Fibroblast of the conjunctiva (primary cell): ENCODE results near the gene DNAJC5.

Experiments used
- DNase-seq: peaks from one replicate; pipeline ENCODE4 v3.0.0-alpha.2; 2010; ENCODE audit warnings: low read depth

The DNAJC5 gene

DNA sequence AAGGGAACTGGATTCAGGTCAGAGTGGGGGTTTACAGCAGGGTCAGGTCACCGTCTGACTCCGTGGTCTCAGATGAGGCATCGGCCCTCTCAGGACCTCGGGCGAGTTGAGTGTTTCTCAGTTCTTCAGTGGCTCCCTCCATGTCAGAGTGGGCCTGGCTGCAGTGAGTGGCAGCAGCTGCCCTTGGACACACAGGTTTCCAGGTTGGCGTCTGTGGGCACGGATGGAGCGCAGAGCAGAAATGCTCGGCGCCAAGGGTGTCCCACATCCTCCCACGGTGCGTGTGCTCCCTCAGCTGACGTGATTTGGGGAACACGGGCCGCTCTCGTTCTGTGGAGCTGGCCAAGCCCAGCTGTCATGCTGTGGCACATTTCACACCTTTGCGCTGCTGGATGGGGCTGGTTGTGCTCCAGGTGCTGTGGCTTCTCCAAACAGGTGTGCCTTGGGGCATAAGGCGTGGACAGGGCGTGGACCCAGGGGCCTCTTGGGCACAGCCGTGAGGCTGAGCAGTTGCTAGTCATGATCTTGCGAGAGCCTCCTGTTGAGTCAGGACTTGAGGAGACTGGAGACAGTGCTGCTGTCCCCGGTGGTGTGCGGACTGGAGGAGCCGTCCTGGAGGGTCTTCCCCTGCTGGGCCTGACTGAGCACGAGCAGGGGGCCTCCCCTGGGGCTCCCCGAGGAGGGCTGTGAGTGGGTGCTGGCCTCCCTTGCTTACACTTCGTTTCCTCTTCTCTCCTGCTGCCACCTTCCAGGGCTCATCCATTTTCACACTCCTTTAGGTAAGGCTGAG is 9.5 kb upstream of the DNAJC5 start:
- no peak for DNase-seq

- DNase-seq = no peak
Observed at GRCh38 chr20:63886054-63886419, 8.9 kb upstream of the DNAJC5 start.

DNA sequence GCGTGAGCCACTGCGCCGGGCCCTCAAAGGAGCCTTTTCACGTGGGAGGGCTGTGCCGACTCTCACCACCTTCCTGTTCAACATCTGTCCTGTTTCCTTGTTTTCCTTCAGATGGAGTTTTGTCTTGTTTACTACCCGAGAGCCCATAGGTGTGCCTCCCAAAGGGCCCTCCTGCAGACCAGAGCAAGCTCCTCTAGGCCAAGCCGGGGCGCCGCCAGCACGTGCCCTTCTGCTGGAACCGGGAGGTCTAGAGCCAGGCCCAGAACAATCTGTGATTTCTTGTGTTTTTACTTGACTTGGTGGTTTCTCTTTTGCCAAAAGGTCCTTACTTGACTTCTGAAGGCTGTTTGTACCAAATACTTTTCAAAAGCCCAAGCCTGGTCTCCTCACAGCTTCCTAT is 8.0 kb upstream of the DNAJC5 start:
- DNase-seq = no peak

DNA sequence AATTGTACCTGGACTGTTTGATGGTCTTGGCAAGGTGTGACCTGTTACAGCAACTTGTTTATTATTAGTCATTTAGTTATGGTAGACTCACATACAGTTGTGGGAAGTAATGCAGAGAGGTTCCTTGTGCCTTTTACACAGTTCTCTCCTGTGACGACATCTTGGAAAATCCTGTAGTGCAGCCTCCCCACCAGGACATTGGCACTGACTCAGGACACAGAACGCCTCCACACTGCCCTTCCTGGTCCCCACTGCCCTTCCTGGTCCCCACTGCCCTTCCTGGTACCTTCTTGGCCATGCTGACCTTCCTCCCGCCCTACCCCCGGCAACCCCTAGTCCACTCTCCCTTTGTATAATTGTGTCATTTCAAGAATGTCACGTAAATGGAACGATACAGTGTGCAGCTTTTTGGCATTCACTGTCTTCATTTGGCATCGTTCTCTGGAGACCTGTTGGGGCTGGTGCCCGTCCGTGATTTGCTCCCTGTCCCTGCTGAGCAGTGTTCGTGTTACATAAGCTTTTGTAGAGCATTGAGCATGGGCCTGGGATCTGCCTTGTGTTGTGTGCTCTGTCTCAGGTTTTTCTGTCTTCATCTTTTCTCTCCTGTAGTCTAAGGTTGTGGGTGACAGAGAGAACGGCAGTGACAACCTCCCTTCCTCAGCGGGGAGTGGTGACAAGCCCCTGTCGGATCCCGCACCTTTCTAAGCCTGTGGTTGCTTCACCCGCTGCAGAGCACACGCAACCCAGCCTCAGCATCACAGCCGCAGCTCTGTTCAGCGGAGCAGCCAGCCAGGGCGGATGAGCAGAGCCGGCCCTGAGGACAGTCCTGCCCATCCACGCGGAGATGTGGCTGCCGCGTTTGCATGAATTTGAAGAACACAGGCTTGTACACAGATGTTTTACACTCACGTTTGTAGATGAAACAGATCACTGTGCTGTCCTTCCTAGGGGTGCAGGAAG is 5.4 kb upstream of the DNAJC5 start:
- DNase-seq = no peak

GRCh38 chr20:63890201-63890576 is 4.7 kb upstream of the DNAJC5 start:
- no peak for DNase-seq

DNA sequence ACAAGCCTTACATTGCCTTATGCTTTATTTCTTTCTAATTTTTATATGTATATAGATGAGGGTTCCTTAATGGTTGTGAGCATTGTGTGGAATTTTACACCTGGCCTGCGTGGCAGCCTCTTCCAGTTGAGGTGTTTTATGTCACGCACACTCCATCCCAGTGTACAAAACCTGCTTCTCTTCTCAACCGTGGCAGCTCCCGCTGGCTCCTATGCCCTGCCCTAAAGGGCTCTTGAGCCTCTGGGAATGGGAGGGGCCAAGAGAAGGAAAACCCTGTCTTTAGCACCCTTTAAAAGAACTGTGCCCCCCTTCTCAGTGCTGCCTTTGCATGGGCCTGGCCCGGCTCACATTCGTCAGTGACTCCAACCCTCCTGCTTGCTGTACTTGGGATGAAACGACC is 4.3 kb upstream of the DNAJC5 start:
- DNase-seq = no peak

DNA sequence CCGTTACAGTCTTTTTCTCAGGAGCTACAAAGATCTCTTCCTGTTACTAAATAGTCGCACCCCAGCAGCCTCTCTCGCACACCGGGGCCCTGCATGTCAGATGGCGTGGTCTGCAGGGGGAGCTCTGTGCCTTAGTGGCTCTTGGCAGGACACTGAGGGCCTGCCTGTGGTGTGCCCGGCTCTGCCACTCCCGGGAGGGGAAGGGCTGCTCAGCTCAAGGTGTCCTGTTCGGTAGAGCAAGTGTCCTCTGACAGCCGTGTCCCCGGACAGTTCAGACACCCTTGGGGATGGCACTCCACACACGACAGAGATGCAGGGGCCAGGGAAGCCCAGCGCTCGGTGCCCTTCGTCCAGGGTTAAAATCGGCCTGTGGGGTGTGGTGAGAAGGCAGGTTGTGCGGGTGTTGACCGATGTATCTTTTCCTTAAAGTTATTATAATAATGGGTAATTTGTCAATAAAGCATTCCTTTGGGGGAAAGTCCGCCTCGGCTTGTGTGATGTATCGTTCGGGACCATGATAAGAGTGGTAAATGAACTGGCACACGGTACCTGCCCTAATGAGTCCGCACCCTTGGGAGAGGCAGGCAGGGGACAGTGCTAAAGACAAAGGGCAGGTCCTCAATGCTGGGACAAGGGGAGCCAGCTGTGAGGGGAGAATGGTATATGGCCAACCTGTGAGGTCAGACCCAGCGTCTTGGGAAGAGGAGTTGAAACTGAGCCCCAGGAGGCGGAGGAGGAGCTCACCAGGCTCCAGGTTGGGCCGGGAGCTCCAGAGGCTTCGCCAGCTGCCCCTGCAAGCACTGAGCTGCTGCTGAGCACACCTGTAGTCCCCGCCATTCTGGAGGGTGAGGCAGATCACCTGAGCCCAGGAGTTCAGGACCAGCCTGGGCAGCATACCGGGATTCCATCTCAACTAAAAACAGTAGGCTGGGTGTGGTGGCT is 3.6 kb upstream of the DNAJC5 start:
- DNase-seq = no peak

DNA sequence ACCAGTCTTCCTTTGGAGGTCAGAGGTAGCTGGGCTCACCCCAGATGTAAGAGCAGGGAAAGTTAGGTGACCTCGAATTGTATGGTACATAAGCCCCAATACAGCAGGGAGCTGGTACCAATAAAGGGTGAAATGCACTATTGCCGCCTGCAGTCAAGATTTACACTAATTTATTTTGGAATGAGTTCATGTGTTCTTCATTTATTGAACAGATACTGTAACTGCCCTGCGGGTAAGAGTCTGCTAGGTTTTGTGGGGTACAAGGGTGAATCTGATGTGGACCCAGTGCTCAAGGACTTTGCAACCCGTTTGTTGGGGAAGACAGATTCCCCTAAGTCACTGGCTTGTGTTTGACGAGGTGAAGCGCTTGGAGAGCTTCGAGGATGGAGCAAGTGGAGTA is 2.5 kb upstream of the DNAJC5 start:
- no peak for DNase-seq

DNA sequence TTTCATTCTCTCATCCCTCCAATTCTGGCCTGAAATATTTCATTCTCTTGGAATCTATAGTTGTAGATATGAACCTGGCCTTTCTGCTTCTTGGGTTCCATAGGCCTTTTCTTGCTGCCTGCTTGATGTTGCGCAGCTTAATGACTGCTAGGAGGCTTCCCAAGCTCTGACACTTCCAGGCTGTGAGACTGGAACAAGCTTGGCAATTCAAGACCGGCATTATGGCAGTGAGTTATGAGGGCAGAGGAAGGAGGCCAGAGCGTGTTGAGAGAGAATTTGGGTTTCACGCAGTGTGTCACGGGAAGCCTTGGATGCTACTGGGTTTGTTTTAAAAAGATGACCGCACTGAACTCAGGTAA is 948 bp upstream of the DNAJC5 start:
- no peak for DNase-seq

GRCh38 chr20:63895202-63895951 is 451 bp downstream of the DNAJC5 start:
- DNase-seq = no peak

DNA sequence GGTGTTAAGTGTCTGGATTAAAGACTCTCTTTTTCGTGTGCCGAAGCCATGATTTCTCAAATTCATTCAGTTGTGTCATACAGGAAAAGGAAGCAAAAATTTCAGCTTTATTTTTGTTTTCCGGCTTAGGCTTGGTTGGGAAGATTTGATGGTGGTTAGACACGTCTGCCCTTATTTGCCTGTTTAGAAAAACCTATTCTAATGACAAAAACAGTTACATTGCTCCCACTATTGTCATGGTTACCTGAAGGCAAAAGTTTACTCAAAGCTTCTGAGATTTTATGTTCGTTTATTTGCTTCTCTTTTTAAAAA is 982 bp downstream of the DNAJC5 start:
- no peak for DNase-seq

DNA sequence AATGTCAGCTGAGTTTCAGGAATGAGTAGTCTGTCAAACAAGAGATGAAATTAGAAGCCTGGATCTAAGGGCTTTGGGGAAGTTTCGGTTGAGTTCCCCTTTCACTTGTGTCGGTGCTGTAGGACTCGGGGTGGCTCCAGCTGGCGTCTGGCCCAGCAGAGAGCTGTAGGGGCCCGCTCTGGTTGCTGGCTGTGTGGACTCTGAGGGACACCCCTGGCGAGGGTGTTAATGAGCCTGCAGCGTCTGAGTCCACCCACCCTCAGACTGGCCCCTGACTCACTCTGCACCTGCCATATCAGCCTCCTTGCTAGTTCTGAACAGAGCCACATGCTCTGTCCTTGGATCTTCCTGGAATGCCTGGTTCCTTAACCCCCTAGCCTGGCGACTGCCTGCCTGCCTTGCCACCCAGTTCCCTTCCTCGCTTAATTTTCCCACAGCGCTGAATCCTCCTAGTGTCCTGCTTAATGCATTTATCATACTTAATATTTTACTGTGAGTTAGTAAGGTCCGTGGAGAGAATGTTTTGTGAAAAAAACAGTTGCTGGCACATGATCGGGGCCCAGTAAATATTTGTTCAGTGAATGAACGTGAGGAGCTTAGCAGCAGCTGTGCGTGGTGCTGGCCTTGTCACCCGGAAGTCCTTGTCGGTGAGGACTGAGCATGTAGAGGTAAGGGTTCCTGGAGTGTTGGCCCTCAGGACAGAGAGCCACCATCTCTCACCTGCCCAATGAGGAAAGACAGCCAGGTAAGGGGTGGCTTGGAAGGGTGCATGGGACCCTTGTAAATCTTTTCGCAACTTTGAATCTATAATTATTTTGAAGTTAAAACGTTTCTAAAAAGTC is 1.6 kb downstream of the DNAJC5 start:
- DNase-seq = no peak

GRCh38 chr20:63897978-63898561 is 3.1 kb downstream of the DNAJC5 start:
- DNase-seq = no peak

DNA sequence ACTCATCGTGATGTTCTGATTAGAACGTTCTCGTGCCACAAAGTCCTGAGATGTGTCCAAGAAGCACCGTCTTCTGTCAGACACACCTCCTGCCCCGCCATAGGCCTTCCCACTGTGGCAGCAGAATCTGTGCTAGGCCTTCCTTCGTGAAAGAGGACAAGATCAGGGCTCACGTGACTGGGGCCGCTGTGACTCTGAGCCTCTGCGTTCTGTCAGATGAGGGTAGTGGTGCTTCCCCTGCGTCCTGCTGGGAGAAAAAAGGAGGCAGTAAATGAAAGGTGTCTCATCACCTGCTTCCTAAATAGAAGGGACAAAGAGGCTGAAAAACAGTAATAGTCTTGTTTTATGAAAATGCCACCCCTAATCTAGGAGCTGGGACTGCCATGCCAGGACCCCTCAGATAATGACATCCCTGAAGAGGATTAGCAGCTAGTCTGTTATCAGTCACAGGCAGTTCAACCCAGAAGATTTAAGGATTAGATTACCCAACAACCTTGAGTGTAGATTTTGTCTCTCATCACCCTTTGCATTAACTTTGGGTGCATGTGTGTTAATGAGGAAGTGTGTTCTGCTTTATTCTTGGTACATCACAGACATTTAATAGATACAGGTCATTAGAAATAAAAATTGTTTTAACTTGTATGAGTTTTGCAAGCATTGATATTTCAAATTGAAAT is 4.1 kb downstream of the DNAJC5 start:
- DNase-seq = no peak

DNA sequence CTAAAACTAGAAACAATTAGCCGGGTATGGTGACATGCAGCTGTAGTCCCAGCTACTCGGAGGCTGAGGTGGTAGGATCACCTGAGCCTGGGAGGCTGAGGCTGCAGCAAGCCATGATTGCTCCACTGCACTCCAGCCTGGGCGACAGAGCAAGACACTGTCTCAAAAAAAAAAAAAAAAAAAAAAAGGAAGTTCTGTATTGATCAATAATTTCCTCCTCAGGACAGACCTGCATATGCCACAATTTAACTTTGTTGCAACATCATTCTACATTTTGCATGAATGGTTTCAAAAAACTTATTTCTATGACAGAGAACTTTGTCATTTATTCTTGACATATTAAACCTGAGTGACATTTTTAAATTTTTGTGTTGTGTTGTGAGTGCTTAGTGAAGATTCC is 5.5 kb downstream of the DNAJC5 start:
- DNase-seq = no peak

DNA sequence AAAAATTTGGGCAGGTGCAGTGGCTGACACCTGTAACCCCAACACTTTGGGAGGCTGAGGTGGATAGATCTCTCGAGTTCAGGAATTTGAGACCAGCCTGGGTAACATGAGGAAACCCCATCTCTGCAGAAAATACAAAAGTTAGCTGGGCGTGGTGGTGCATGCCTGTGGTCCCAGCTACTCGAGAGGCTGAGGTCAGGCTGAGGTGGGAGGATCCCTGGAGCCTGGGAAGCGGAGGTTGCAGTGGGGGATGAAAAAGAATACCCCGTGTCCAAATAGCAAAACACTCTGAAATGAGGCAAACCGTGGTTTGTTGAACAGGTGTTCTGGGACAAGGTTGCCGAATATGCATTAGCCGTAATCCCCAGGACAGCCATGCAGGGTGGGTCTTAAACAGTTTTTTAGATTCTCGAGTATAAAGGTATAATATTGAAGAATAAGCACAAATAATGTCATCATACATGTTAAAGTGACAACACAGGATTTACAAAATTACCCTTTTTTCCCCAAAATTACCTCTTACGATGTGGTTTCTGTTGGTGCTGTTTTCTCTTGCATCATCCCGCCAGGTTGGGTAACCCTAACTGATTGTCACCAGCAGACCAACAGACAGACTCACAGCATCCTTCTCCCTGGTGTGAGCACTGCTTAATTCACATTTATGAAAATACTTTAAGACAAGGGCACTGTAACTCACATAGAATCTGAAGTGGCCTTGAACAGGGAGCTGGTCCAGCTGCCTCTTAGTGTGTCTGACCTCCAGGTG is 9.1 kb downstream of the DNAJC5 start:
- no peak for DNase-seq

DNA sequence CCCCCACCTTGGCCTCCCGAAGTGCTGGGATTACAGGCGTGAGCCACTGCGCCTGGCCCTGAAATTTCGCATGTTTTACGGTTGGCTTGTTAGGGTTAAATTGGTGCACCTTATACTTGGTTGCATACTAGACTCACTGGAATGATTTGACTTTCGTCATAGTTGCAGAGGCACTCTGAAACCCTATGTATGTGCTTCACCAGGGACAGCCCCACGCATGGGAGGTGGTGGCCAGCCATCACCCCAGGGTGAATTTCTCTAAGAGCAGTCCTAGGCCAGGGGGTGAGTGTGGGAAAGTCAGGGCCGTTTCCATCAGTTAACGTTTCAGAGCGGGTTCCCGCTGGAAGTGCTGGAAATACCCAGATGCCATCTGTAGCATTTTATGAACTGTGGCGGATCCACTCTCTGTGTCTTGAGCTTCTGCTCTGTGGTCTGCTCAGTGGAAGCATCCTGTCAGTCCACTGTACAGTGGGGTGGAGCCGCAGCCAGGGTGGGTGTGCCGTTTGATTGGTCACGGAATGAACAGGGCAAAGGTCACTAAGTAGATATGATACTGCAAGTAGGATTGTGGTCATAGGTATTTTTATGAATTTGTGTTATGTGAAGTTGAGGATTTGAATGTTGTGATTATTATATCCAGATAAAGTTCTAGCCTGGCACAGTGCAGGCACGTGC is 13.2 kb downstream of the DNAJC5 start:
- DNase-seq = no peak

GRCh38 chr20:63911176-63911575 is 16.2 kb downstream of the DNAJC5 start:
- DNase-seq = no peak

- no peak for DNase-seq
Observed at GRCh38 chr20:63913768-63914167, 18.8 kb downstream of the DNAJC5 start.
